22Rv1 (cell line): ENCODE measurements around the gene ALG5.

Experiments used
- H3K27ac ChIP-seq: fragments of 450-650 bp; 2 replicates; pipeline ENCODE4 v1.5.1; 2017
- ZFX ChIP-seq: fragments of 450-650 bp; IDR thresholded peaks from 2 replicates; pipeline ENCODE4 v1.6.1; 2017; ENCODE audit warnings: antibody characterized with exemption, borderline replicate concordance
- TF ChIP-seq, protein P1 (sequence below): fragments of 450-650 bp; IDR thresholded peaks from 2 replicates; pipeline ENCODE4 v1.5.1; 2017; ENCODE audit warnings: mild to moderate bottlenecking

The ALG5 gene

DNA sequence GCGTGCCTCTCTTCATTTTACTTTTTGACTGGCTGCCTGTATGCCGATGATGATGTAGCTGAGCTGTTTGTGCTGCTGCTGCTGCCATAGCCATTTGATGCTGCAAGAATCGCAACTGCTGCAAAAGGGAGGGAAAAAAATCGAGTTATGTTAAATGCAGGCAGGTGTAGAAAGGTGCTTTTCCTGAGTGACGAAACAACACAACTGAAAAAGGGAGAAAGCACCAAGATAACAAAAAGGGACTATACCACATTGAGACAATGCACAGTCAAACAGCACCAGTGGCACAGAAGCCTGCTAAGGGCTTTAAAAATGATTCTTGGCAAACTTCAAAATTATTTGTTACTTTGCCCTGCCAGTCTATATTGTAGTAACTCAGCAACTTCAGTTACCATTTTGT, 10.6 kb upstream of the ALG5 start:
- 0 out of 2 replicates have a peak overlapping the region, but pooled peaks have one; percentile 0 for H3K27ac ChIP-seq
- no peak for TF ChIP-seq ZFX
- TF ChIP-seq, protein P1, sequence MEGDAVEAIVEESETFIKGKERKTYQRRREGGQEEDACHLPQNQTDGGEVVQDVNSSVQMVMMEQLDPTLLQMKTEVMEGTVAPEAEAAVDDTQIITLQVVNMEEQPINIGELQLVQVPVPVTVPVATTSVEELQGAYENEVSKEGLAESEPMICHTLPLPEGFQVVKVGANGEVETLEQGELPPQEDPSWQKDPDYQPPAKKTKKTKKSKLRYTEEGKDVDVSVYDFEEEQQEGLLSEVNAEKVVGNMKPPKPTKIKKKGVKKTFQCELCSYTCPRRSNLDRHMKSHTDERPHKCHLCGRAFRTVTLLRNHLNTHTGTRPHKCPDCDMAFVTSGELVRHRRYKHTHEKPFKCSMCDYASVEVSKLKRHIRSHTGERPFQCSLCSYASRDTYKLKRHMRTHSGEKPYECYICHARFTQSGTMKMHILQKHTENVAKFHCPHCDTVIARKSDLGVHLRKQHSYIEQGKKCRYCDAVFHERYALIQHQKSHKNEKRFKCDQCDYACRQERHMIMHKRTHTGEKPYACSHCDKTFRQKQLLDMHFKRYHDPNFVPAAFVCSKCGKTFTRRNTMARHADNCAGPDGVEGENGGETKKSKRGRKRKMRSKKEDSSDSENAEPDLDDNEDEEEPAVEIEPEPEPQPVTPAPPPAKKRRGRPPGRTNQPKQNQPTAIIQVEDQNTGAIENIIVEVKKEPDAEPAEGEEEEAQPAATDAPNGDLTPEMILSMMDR = no peak

GRCh38 chr13:37001921-37002250, 2.7 kb upstream of the ALG5 start:
- peak overlapping the region; percentile 99 for H3K27ac ChIP-seq
- TF ChIP-seq ZFX = no peak
- TF ChIP-seq, protein P1 = no peak

- H3K27ac ChIP-seq = peak overlapping the region; percentile 99
Measured at GRCh38 chr13:36998624-36999041, 507 bp downstream of the ALG5 start.

GRCh38 chr13:36997716-36998427, 1.3 kb downstream of the ALG5 start:
- H3K27ac ChIP-seq = peak overlapping the region; percentile 99
- TF ChIP-seq ZFX = no peak

More at GRCh38 chr13:36998624-36999041, 507 bp downstream of the ALG5 start:
- no peak for TF ChIP-seq ZFX
- TF ChIP-seq, protein P1 = no peak

DNA sequence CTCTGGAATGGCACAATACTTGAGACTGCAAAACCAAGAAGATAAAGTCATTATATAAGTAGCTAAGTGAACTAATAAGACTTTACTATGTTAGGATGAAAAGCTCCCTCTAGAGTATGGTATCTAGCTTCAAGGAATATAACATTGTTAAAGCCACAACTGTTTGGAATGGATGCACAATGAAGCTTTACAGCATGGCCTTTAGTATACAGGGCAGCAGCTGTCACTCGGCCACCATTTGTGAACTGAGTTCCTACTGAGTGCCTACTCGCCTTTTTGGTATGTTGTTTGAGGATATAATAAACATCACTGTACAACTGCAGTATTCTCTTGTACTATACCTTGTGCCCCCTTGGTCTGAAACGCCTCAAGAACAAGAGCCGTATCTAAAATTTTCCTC, 6.8 kb downstream of the ALG5 start:
- no peak for TF ChIP-seq ZFX
- TF ChIP-seq, protein P1 = no peak
- H3K27ac ChIP-seq = no peak overlapping the region

- TF ChIP-seq, protein P1 = no peak
- TF ChIP-seq ZFX = no peak
- H3K27ac ChIP-seq = no peak overlapping the region
Measured at GRCh38 chr13:36986462-36987240, 12.5 kb downstream of the ALG5 start.

DNA sequence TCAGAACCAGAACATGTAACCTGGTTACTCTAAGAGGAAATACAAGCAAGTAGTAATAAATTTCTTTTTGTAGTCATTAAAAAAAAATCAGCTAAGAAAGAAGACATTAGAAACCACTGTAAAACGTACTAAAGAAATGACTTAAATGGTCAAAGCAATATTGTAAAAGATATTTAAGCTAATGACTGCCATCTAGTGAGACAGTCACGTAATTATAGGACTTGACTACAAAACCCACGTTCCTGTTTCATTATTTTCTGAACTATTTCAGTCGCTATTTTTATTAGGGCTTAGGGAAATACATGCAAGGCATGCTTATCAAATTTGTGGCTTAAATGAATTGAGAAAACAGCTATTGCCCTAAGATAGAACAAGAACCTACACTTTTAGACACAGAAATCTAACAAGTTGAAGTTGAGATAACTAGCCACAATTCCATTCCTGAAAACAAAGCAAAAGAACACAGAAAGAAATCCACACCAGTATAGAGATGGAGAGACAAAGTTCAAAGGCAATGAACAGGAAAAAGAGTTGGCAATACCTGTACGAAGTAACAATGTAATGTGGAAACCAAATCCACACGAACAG, 17.9 kb downstream of the ALG5 start:
- TF ChIP-seq, protein P1 = peak; percentile 74
- TF ChIP-seq ZFX = no peak
- H3K27ac ChIP-seq = peak overlapping the region; percentile 6
